Measurements from ENCODE around the gene NSUN2. TPM values are rescaled to one million over a fixed set of nuclear protein-coding genes. Genes with fewer than 3 reads are reported as not detected.
"Not testable (repeated sequence)": the region's sequence is repeated elsewhere in the genome, so short reads cannot be mapped to it uniquely, and the experiment has no call there.

Gene NSUN2
- total and polyA plus RNA-seq, 4 donors, result 36.6 to 52.7 (median 44.1) TPM

DNA sequence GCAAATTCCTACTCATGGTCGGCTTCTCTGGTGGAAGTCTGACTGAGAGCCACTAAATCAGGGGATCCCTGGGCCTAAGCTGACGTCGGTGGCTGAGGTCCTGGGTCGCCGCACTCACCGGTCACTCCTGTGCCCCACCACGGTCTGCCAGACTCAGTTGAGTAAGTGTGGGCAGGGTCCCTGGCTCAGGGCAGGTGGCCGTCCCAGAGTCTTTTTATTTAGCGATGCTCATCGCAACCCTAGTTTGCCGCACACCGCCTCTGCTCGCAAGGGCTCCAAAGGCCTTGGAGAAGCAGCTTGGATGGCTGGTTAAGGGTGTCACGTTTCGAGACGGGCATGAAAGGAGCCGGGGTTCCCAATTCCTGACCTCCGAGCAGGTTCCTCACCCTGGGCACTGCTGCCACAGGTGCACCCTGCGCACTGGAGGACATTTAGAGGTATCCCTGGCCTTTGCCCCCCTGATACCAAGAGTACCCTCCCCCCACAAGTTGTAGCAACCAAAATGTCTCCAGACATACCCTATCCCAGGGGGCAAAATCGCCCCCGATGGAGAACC lies 59.9 kb downstream of the NSUN2 start:
- H3K27ac ChIP-seq (ENCODE audit: low read depth in 1 of 2, low read length in 1 of 2), result no peak overlapping the region
- ATAC-seq (ENCODE audit: insufficient read depth, low FRiP score), result no peak

GRCh38 chr5:6572086-6572824 lies 60.6 kb downstream of the NSUN2 start:
- ATAC-seq (ENCODE audit: insufficient read depth, low FRiP score), result no peak
- no peak overlapping the region for H3K9ac ChIP-seq (ENCODE audit: insufficient read depth in 1 of 2, low read length in 2 of 2)
- H3K36me3 ChIP-seq (ENCODE audit: control insufficient read depth in 4 of 4, insufficient read depth in 4 of 4, low read length in 4 of 4), result no peaks in the 10 kb centered on the region
- H3K27ac ChIP-seq (ENCODE audit: low read depth in 1 of 2, low read length in 1 of 2), result no peak overlapping the region
- no peaks in the 10 kb centered on the region for H3K4me1 ChIP-seq (ENCODE audit: control insufficient read depth in 5 of 5, insufficient read depth in 5 of 5, low read length in 5 of 5)
- TF ChIP-seq CTCF (IDR thresholded peaks at IDR 0.05; ENCODE audit: control extremely low read depth, extremely low read depth), result no peak
- WGBS, 2 donors, result 81 to 87% methylated on average over 30 of the region's 30 CpGs
- H3K9me3 ChIP-seq (ENCODE audit: control insufficient read depth in 4 of 4, insufficient read depth in 3 of 4, low read length in 3 of 4), result peaks cover 0 to 7% (median 0%) of the 10 kb centered on the region in 4 donors
- H3K4me3 ChIP-seq, result no peak overlapping the region
- no peaks in the 10 kb centered on the region for H3K27me3 ChIP-seq (ENCODE audit: control insufficient read depth in 3 of 3, insufficient read depth in 3 of 3, low read length in 2 of 3)
- DNase-seq, result no peak

More for the DNA sequence above, 59.9 kb downstream of the NSUN2 start:
- H3K27me3 ChIP-seq (ENCODE audit: control insufficient read depth in 3 of 3, insufficient read depth in 3 of 3, low read length in 2 of 3), result no peaks in the 10 kb centered on the region
- no peak for DNase-seq
- no peak overlapping the region for H3K4me3 ChIP-seq
- no peaks in the 10 kb centered on the region for H3K36me3 ChIP-seq (ENCODE audit: control insufficient read depth in 4 of 4, insufficient read depth in 4 of 4, low read length in 4 of 4)
- H3K9me3 ChIP-seq (ENCODE audit: control insufficient read depth in 4 of 4, insufficient read depth in 3 of 4, low read length in 3 of 4), result peaks cover 0 to 7% (median 0%) of the 10 kb centered on the region in 4 donors
- no peak for TF ChIP-seq CTCF (IDR thresholded peaks at IDR 0.05; ENCODE audit: control extremely low read depth, extremely low read depth)
- 86 to 92% methylated on average over 21 of the region's 21 CpGs for WGBS, 2 donors
- H3K9ac ChIP-seq (ENCODE audit: insufficient read depth in 1 of 2, low read length in 2 of 2), result no peak overlapping the region
- no peaks in the 10 kb centered on the region for H3K4me1 ChIP-seq (ENCODE audit: control insufficient read depth in 5 of 5, insufficient read depth in 5 of 5, low read length in 5 of 5)

DNA sequence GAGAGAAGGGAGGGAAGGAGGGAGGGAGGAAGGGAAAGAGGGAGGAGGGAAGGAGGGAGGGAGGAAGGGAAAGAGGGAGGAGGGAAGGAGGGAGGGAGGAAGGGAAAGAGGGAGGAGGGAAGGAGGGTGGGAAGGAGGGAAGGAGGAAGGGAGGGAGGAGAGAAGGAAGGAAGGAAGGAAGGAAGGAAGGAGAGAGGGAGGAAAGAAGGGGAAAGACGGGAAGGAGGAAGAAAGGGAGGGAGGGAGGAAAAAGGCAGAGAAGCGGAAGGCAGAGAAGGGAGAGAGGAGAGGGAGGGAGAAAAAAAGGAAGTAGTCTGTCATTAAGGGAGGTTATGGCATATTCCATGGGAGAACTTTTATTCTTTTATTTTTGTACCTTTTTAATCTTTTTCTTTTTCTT lies 61.2 kb downstream of the NSUN2 start:
- ATAC-seq (ENCODE audit: insufficient read depth, low FRiP score); DNase-seq; H3K36me3 ChIP-seq (ENCODE audit: control insufficient read depth in 4 of 4, insufficient read depth in 4 of 4, low read length in 4 of 4); H3K27me3 ChIP-seq (ENCODE audit: control insufficient read depth in 3 of 3, insufficient read depth in 3 of 3, low read length in 2 of 3); H3K9me3 ChIP-seq (ENCODE audit: control insufficient read depth in 4 of 4, insufficient read depth in 3 of 4, low read length in 3 of 4); H3K4me1 ChIP-seq (ENCODE audit: control insufficient read depth in 5 of 5, insufficient read depth in 5 of 5, low read length in 5 of 5); H3K9ac ChIP-seq (ENCODE audit: insufficient read depth in 1 of 2, low read length in 2 of 2); H3K27ac ChIP-seq (ENCODE audit: low read depth in 1 of 2, low read length in 1 of 2); H3K4me3 ChIP-seq: not testable (repeated sequence)
- 45 to 56% methylated on average over 2 of the region's 2 CpGs for WGBS, 2 donors

DNA sequence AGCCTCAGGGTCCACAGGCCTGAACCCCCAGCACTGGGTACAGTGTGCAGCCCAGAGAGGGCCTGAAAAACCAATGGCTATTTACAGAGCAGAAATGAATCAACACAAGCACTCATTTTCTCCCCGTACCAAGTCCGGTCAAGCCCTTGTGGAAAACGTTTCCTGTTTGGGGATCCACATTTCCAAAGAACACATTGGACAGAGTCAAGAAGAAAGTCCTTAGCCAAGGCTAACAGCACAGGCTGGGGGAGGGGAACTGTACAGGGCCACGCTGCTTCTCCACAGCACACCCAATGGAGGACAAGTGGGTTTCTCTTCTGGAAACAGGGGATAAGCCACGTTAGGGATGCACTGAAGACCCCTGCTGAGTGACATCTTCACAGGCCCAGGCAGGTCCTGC lies 62.3 kb downstream of the NSUN2 start:
- WGBS, 2 donors, result 59 to 73% methylated on average over 5 of the region's 5 CpGs
- TF ChIP-seq CTCF (IDR thresholded peaks at IDR 0.05; ENCODE audit: control extremely low read depth, extremely low read depth), result no peak
- no peak for DNase-seq
- ATAC-seq (ENCODE audit: insufficient read depth, low FRiP score), result no peak
- Histone ChIP-seq H3K4me3 (no peak overlapping the region), H3K9me3 (ENCODE audit: control insufficient read depth in 4 of 4, insufficient read depth in 3 of 4, low read length in 3 of 4) (peaks cover 0 to 7% (median 0%) of the 10 kb centered on the region in 4 donors), H3K4me1 (ENCODE audit: control insufficient read depth in 5 of 5, insufficient read depth in 5 of 5, low read length in 5 of 5) (no peaks in the 10 kb centered on the region), H3K27me3 (ENCODE audit: control insufficient read depth in 3 of 3, insufficient read depth in 3 of 3, low read length in 2 of 3) (no peaks in the 10 kb centered on the region), H3K27ac (ENCODE audit: low read depth in 1 of 2, low read length in 1 of 2) (no peak overlapping the region), H3K9ac (ENCODE audit: insufficient read depth in 1 of 2, low read length in 2 of 2) (no peak overlapping the region), H3K36me3 (ENCODE audit: control insufficient read depth in 4 of 4, insufficient read depth in 4 of 4, low read length in 4 of 4) (no peaks in the 10 kb centered on the region)
